Loucy (cell line): Measurements from ENCODE around the gene MEPE.

Experiments
- H2AFZ ChIP-seq: fragments of 200-600 bp; sonication (generic); 2 replicates; pipeline ENCODE4 v1.6.0; 2016; ENCODE audit warnings: antibody characterized with exemption, mild to moderate bottlenecking, low read length, moderate library complexity
- H3F3A ChIP-seq: fragments of 200-600 bp; 2 replicates; pipeline ENCODE4 v1.6.0; 2016; ENCODE audit warnings: antibody characterized with exemption, low read depth, mild to moderate bottlenecking
- H3K27me3 ChIP-seq: fragments of 200-600 bp; sonication (generic); 2 replicates; pipeline ENCODE4 v1.6.1; 2014; ENCODE audit warnings: low read length, mild to moderate bottlenecking; ENCODE audit not compliant: insufficient read depth, poor library complexity, severe bottlenecking
- H3K36me3 ChIP-seq: fragments of 200-600 bp; sonication (generic); 2 replicates; pipeline ENCODE4 v1.6.1; 2016; ENCODE audit warnings: low read length; ENCODE audit not compliant: insufficient read depth
- H3K4me1 ChIP-seq: fragments of 200-600 bp; sonication (generic); 2 replicates; pipeline ENCODE4 v1.5.1; 2014; ENCODE audit warnings: low read length, mild to moderate bottlenecking; ENCODE audit not compliant: insufficient read depth, poor library complexity, severe bottlenecking
- H3K4me2 ChIP-seq: fragments of 200-600 bp; sonication (generic); 2 replicates; pipeline ENCODE4 v1.6.0; 2014; ENCODE audit warnings: antibody characterized with exemption, low read length, low read depth, mild to moderate bottlenecking; ENCODE audit not compliant: poor library complexity, severe bottlenecking
- H3K4me3 ChIP-seq: fragments of 200-600 bp; sonication (generic); 2 replicates; pipeline ENCODE4 v1.5.1; 2014; ENCODE audit warnings: low read length, mild to moderate bottlenecking, mixed read lengths; ENCODE audit not compliant: poor library complexity, severe bottlenecking
- H3K79me2 ChIP-seq: fragments of 200-600 bp; sonication (generic); 2 replicates; pipeline ENCODE4 v1.6.1; 2014; ENCODE audit warnings: low read length; ENCODE audit not compliant: insufficient read depth
- H3K9ac ChIP-seq: fragments of 200-600 bp; sonication (generic); 2 replicates; pipeline ENCODE4 v1.6.0; 2014; ENCODE audit warnings: mild to moderate bottlenecking, low read depth, low read length, moderate library complexity; ENCODE audit not compliant: poor library complexity, severe bottlenecking
- H3K9me2 ChIP-seq: fragments of 200-600 bp; sonication (generic); replicated peaks from 2 replicates; pipeline ENCODE4 v1.6.1; 2016; ENCODE audit warnings: low read depth, low read length, mixed read lengths
- H3K9me3 ChIP-seq: fragments of 200-600 bp; sonication (generic); 2 replicates; pipeline ENCODE4 v1.6.1; 2014; ENCODE audit warnings: mild to moderate bottlenecking, antibody characterized with exemption, low read length, low read depth; ENCODE audit not compliant: insufficient read depth
- H4K20me1 ChIP-seq: fragments of 200-600 bp; sonication (generic); 2 replicates; pipeline ENCODE4 v1.6.0; 2014; ENCODE audit warnings: antibody characterized with exemption, low read length, mild to moderate bottlenecking; ENCODE audit not compliant: insufficient read depth, poor library complexity, severe bottlenecking
- CTCF ChIP-seq: fragments of 200-600 bp; sonication (generic); conservative IDR thresholded peaks from 2 replicates; pipeline ENCODE4 v1.5.1; 2014; ENCODE audit warnings: mild to moderate bottlenecking, antibody characterized with exemption, low read length
- EZH2phosphoT487 ChIP-seq: fragments of 200-600 bp; IDR thresholded peaks from 2 replicates; pipeline ENCODE4 v1.6.1; 2018; ENCODE audit warnings: antibody characterized with exemption, mild to moderate bottlenecking, moderate library complexity, borderline replicate concordance

Gene MEPE

GRCh38 chr4:87832669-87833068 is at the start of gene MEPE:
TSS of gene MEPE (plus strand) at chr4:87832969. CDS start at chr4:87834715, 1,746 bp downstream.
- Histone ChIP-seq H3K27me3 (no peaks in the 10 kb centered on the region), H3K4me2 (no peak within 1 kb of the TSS), H3K9me3 (no peaks in the 10 kb centered on the region), H3K9ac (no peak within 1 kb of the TSS), H3K9me2 (no peaks in the 10 kb centered on the region), H2AFZ (no peak within 1 kb of the TSS), H3K4me3 (no peak within 1 kb of the TSS), H3K4me1 (no peaks in the 10 kb centered on the region), H4K20me1 (no peaks in the 10 kb centered on the region), H3K79me2 (no peaks in the 10 kb centered on the region), H3K36me3 (no peaks in the 10 kb centered on the region), H3F3A (no peaks in the 10 kb centered on the region)
- TF ChIP-seq EZH2phosphoT487: no peak

- H3K4me1 ChIP-seq: no peaks in the 10 kb centered on the region
- H3K36me3 ChIP-seq: no peaks in the 10 kb centered on the region
- H3K4me3 ChIP-seq: no peak overlapping the region
- TF ChIP-seq CTCF (no peak), EZH2phosphoT487 (no peak)
- H4K20me1 ChIP-seq: no peaks in the 10 kb centered on the region
- H3K27me3 ChIP-seq: no peaks in the 10 kb centered on the region
- H2AFZ ChIP-seq: no peak overlapping the region
- no peaks in the 10 kb centered on the region for H3F3A ChIP-seq
- no peaks in the 10 kb centered on the region for H3K79me2 ChIP-seq
- H3K9me2 ChIP-seq: no peaks in the 10 kb centered on the region; the same call in 1 of the 2 replicates
- H3K9me3 ChIP-seq: no peaks in the 10 kb centered on the region
- no peak overlapping the region for H3K4me2 ChIP-seq
- no peak overlapping the region for H3K9ac ChIP-seq
Observed at GRCh38 chr4:87783781-87784180, 49.0 kb upstream of the MEPE start.

- no peaks in the 10 kb centered on the region for H3K79me2 ChIP-seq
- H4K20me1 ChIP-seq: no peaks in the 10 kb centered on the region
- no peaks in the 10 kb centered on the region for H3K36me3 ChIP-seq
- H3K9me3 ChIP-seq: no peaks in the 10 kb centered on the region
- H3K4me1 ChIP-seq: no peaks in the 10 kb centered on the region
- no peaks in the 10 kb centered on the region for H3K27me3 ChIP-seq
- no peak overlapping the region for H2AFZ ChIP-seq
- no peak overlapping the region for H3K4me2 ChIP-seq
- TF ChIP-seq CTCF: no peak
- TF ChIP-seq EZH2phosphoT487: no peak
- no peak overlapping the region for H3K4me3 ChIP-seq
- no peaks in the 10 kb centered on the region; the same call in 1 of the 2 replicates for H3K9me2 ChIP-seq
- H3F3A ChIP-seq: no peaks in the 10 kb centered on the region
- no peak overlapping the region for H3K9ac ChIP-seq
Observed at GRCh38 chr4:87785731-87786509, 46.8 kb upstream of the MEPE start.
